OCI-LY7 (cell line): ENCODE results near the gene KRTAP4-6. TPM values are rescaled to one million over a fixed set of nuclear protein-coding genes. Genes with fewer than 3 reads are reported as not detected.
"Not testable (repeated sequence)": the region's sequence is repeated elsewhere in the genome, so short reads cannot be mapped to it uniquely, and the experiment has no call there.

Experiments
- BruUV-seq: library from RNA; stranded (reverse); fragments of 400-500 nt; replicated peaks from 2 replicates; lab custom pipeline; 2021; lab: Mats Ljungman, UMichigan
- CTCF ChIA-PET: fragments of 300-600 bp; sonication (Branson Sonifier 250); formaldehyde crosslinking; loops from one replicate; lab custom pipeline; 2022; ENCODE audit warnings: antibody characterized with exemption; ENCODE audit not compliant: unreplicated experiment; lab: Charles Lee
- POLR2A ChIA-PET: fragments of 300-600 bp; sonication (Branson Sonifier 250); formaldehyde crosslinking; loops from one replicate; lab custom pipeline; 2022; ENCODE audit warnings: antibody characterized with exemption; lab: Charles Lee
- DNase-seq: peaks from one replicate; pipeline ENCODE4 v3.0.0-alpha.2; 2015; ENCODE audit warnings: low spot score
- H2AFZ ChIP-seq: fragments of 200-600 bp; sonication (generic), shearing (Covaris generic); 2 replicates; pipeline ENCODE4 v1.6.1; 2014; ENCODE audit warnings: mild to moderate bottlenecking, antibody characterized with exemption, low read length, moderate library complexity
- H3K27ac ChIP-seq: fragments of 200-600 bp; sonication (generic); 2 replicates; pipeline ENCODE4 v1.5.1; 2014; ENCODE audit warnings: mixed run types, low read depth, mild to moderate bottlenecking, moderate library complexity, low read length, inconsistent platforms; ENCODE audit not compliant: poor library complexity, severe bottlenecking
- H3K36me3 ChIP-seq: fragments of 200-600 bp; sonication (generic); 2 replicates; pipeline ENCODE4 v1.6.1; 2014; ENCODE audit warnings: mild to moderate bottlenecking, antibody characterized with exemption, low read length, moderate library complexity, mixed read lengths; ENCODE audit not compliant: insufficient read depth
- H3K4me1 ChIP-seq: fragments of 200-600 bp; sonication (generic); 2 replicates; pipeline ENCODE4 v1.5.1; 2014; ENCODE audit warnings: mild to moderate bottlenecking, low read length; ENCODE audit not compliant: insufficient read depth, poor library complexity, severe bottlenecking
- H3K4me2 ChIP-seq: fragments of 200-600 bp; sonication (generic); 2 replicates; pipeline ENCODE4 v1.6.1; 2014; ENCODE audit warnings: mild to moderate bottlenecking, low read length
- H3K4me3 ChIP-seq: fragments of 200-600 bp; sonication (generic); 2 replicates; pipeline ENCODE4 v1.5.1; 2014; ENCODE audit warnings: mild to moderate bottlenecking, low read depth, low read length; ENCODE audit not compliant: poor library complexity, severe bottlenecking
- H3K79me2 ChIP-seq: fragments of 200-600 bp; sonication (generic); 2 replicates; pipeline ENCODE4 v1.6.1; 2016; ENCODE audit warnings: low read depth, mild to moderate bottlenecking, low read length, moderate library complexity, mixed read lengths; ENCODE audit not compliant: insufficient read depth
- H3K9me2 ChIP-seq: fragments of 200-600 bp; sonication (generic); 2 replicates; pipeline ENCODE4 v1.6.1; 2016; ENCODE audit warnings: mild to moderate bottlenecking, low read length, mixed read lengths; ENCODE audit not compliant: insufficient read depth
- H3K9me3 ChIP-seq: fragments of 200-600 bp; sonication (generic); 2 replicates; pipeline ENCODE4 v1.6.1; 2014; ENCODE audit warnings: mild to moderate bottlenecking, mixed run types, low read length, mixed read lengths
- H4K20me1 ChIP-seq: fragments of 200-600 bp; sonication (generic); 2 replicates; pipeline ENCODE4 v1.6.1; 2014; ENCODE audit warnings: mild to moderate bottlenecking, antibody characterized with exemption, low read length, moderate library complexity, mixed read lengths; ENCODE audit not compliant: insufficient read depth
- CTCF ChIP-seq: fragments of 200-600 bp; sonication (generic); conservative IDR thresholded peaks from 2 replicates; pipeline ENCODE4 v1.5.1; 2014; ENCODE audit warnings: mild to moderate bottlenecking, antibody characterized with exemption, low read length, moderate library complexity, mixed read lengths
- EZH2phosphoT487 ChIP-seq: fragments of 200-600 bp; sonication (generic); IDR thresholded peaks from 2 replicates; pipeline ENCODE4 v1.6.1; 2018; ENCODE audit warnings: low read depth, borderline replicate concordance, mild to moderate bottlenecking, mixed run types, antibody characterized with exemption, low read length, moderate library complexity, mixed read lengths
- intact Hi-C: fragments of 100-400 bp; cut with micrococcal nuclease; formaldehyde crosslinking; loops from one replicate; pipeline ENCODE4 v1.10.0; 2022; ENCODE audit not compliant: unreplicated experiment
- total RNA-seq, 2 experiments: library from RNA; depleted of rRNA in 1 of 2; stranded (reverse); fragments of >200 nt in 1 of 2; shearing (Covaris generic) in 1 of 2; gene quantifications; 2 replicates each; pipeline ENCODE4 v1.2.3, GENCODE V29; 2014 to 2022

Gene KRTAP4-6
- total RNA-seq, 2 experiments from 2014 or later, result not detected

DNA sequence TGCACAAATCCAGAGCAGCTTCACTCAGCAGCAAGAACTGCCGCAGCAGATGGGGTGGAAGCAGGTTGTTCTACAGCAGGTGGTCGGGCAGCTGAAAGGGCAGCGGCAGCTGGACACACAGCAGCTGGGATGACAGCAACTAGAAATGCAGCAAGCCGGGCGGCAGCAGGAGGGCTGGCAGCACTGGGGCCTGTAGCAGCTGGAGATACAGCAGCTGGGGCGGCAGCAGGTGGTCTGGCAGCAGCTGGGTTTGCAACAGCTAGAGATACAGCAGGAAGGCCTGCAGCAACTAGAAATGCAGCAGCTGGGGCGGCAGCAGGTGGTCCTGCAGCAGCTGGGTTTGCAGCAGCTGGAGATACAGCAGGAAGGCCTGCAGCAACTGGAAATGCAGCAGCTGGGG lies 27.2 kb upstream of the KRTAP4-6 start:
- H3K9me3 ChIP-seq, result no peaks in the 10 kb centered on the region
- no peaks in the 10 kb centered on the region for H3K36me3 ChIP-seq
- intact Hi-C loops, result no loop called here
- no peaks in the 10 kb centered on the region for H3K79me2 ChIP-seq
- no peaks in the 10 kb centered on the region for H3K4me1 ChIP-seq
- ChIA-PET CTCF (no interaction called here), POLR2A (no interaction called here)
- H3K4me3 ChIP-seq, result no peak overlapping the region
- no peak overlapping the region for H3K27ac ChIP-seq
- TF ChIP-seq EZH2phosphoT487, result no peak
- no peak for TF ChIP-seq CTCF
- H4K20me1 ChIP-seq, result no peaks in the 10 kb centered on the region
- H3K9me2 ChIP-seq, result no peaks in the 10 kb centered on the region
- BruUV-seq, result no TSS peak
- H3K4me2 ChIP-seq, result no peak overlapping the region
- H2AFZ ChIP-seq, result no peak overlapping the region
- no peak for DNase-seq

DNA sequence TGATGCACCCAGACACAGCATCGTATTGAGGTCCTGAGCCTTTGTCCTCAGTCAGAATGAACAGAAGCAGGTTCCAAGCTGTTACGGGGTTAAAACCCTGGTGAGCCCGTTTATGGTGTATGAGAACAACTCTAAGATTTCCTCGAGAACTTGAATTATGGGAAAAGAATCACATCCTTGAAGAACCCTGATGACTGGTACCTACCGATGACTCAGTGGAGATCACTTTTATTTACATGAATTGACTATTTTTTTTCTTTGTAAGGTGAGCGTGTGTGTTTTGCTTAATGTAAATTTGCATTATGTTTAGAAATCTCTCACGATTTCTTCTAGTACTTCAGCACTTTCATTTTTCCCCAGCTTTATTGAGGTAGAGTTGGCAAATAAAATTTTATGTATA lies 23.5 kb upstream of the KRTAP4-6 start:
- no peaks in the 10 kb centered on the region for H3K9me2 ChIP-seq
- POLR2A ChIA-PET, result no interaction called here
- H4K20me1 ChIP-seq, result no peaks in the 10 kb centered on the region; the same call in 1 of the 2 replicates
- no peak for TF ChIP-seq CTCF
- TF ChIP-seq EZH2phosphoT487, result no peak
- no peaks in the 10 kb centered on the region for H3K4me1 ChIP-seq
- H3K36me3 ChIP-seq, result no peaks in the 10 kb centered on the region
- CTCF ChIA-PET, result no interaction called here
- intact Hi-C loops, result no loop called here
- H2AFZ ChIP-seq, result no peak overlapping the region
- H3K9me3 ChIP-seq, result no peaks in the 10 kb centered on the region
- no peak for DNase-seq
- H3K79me2 ChIP-seq, result no peaks in the 10 kb centered on the region
- BruUV-seq, result no TSS peak
- no peak overlapping the region for H3K27ac ChIP-seq
- H3K4me2 ChIP-seq, result no peak overlapping the region
- H3K4me3 ChIP-seq, result no peak overlapping the region

GRCh38 chr17:41160648-41161047 lies 20.3 kb upstream of the KRTAP4-6 start, which contains the start of gene KRTAP4-4:
Gene KRTAP4-4, minus strand, starts transcription at chr17:41160748. Its CDS starts 57 bp downstream, at chr17:41160691.
- POLR2A ChIA-PET, result no interaction called here

DNA sequence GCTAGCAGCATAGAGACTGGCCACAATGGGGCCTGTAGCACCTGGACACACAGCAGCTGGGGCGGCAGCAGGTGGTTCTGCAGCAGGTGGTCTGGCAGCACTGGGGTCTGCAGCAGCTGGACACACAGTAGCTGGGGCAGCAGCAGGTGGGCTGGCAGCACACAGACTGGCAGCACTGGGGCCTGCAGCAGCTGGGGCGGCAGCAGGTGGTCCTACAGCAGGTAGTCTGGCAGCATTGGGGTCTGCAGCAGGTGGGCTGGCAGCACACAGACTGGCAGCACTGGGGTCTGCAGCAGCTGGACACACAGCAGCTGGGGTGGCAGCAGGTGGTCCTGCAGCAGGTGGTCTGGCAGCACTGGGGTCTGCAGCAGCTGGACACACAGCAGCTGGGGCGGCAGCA lies 19.8 kb upstream of the KRTAP4-6 start:
- H4K20me1 ChIP-seq, H3K4me2 ChIP-seq, H2AFZ ChIP-seq, H3K36me3 ChIP-seq, H3K9me2 ChIP-seq, CTCF ChIA-PET, intact Hi-C loops, H3K4me1 ChIP-seq, H3K9me3 ChIP-seq, H3K79me2 ChIP-seq, H3K27ac ChIP-seq, BruUV-seq, H3K4me3 ChIP-seq, DNase-seq, POLR2A ChIA-PET: not testable (repeated sequence)

More at GRCh38 chr17:41160648-41161047, 20.3 kb upstream of the KRTAP4-6 start, which contains the start of gene KRTAP4-4:
- H2AFZ ChIP-seq, result no peak within 1 kb of the TSS
- H3K4me1 ChIP-seq, result no peaks in the 10 kb centered on the region
- H3K27ac ChIP-seq, result no peak within 1 kb of the TSS
- CTCF ChIA-PET, result no interaction called here
- H3K9me2 ChIP-seq, result no peaks in the 10 kb centered on the region
- intact Hi-C loops, result no loop called here
- no peak within 1 kb of the TSS for H3K4me2 ChIP-seq
- no peaks in the 10 kb centered on the region for H3K36me3 ChIP-seq
- H3K79me2 ChIP-seq, result no peaks in the 10 kb centered on the region
- no TSS peak for BruUV-seq
- H3K4me3 ChIP-seq, result no peak within 1 kb of the TSS
- no peaks in the 10 kb centered on the region for H3K9me3 ChIP-seq
- TF ChIP-seq CTCF, result no peak
- H4K20me1 ChIP-seq, result no peaks in the 10 kb centered on the region; the same call in 1 of the 2 replicates
- no peak for DNase-seq
